ENCODE data around the gene PCDH18.

The PCDH18 gene

GRCh38 chr4:137526681-137527080 is 5.6 kb downstream of the PCDH18 start:
- no peak for TF ChIP-seq CTCF (IDR thresholded peaks at IDR 0.05)

GRCh38 chr4:137524725-137525369 is 7.4 kb downstream of the PCDH18 start:
- TF ChIP-seq CTCF (IDR thresholded peaks at IDR 0.05) = no peak

GRCh38 chr4:137523329-137523728 is 9.0 kb downstream of the PCDH18 start:
- no peak for TF ChIP-seq CTCF (IDR thresholded peaks at IDR 0.05)

- no peak for TF ChIP-seq CTCF (IDR thresholded peaks at IDR 0.05)
Observed at GRCh38 chr4:137521053-137521452, 11.2 kb downstream of the PCDH18 start.

GRCh38 chr4:137519406-137519805 is 12.9 kb downstream of the PCDH18 start:
- TF ChIP-seq CTCF (IDR thresholded peaks at IDR 0.05) = no peak

GRCh38 chr4:137514406-137515111 is 17.7 kb downstream of the PCDH18 start:
- no peak for TF ChIP-seq CTCF (IDR thresholded peaks at IDR 0.05)

- TF ChIP-seq CTCF (IDR thresholded peaks at IDR 0.05) = no peak
Observed at GRCh38 chr4:137510557-137511265, 21.6 kb downstream of the PCDH18 start.

Data from LNCAP (cell line).